GM19351 (cell line): ENCODE measurements around the gene PRTN3.
"Not testable (repeated sequence)": the region's sequence is repeated elsewhere in the genome, so short reads cannot be mapped to it uniquely, and the experiment has no call there.

Experiments used
- ATAC-seq: cut with Tn5 transposase; IDR thresholded peaks from one replicate; pipeline ENCODE4 v1.9.1; 2021; ENCODE audit warnings: mild to moderate bottlenecking, moderate library complexity; ENCODE audit not compliant: unreplicated experiment

PRTN3 gene

GRCh38 chr19:843180-843835 lies 2.5 kb downstream of the PRTN3 start:
- no peak for ATAC-seq

GRCh38 chr19:843836-844545 lies 3.2 kb downstream of the PRTN3 start:
- no peak for ATAC-seq

GRCh38 chr19:844546-844971 lies 3.8 kb downstream of the PRTN3 start:
- no peak for ATAC-seq

- ATAC-seq, result no peak
Observed at GRCh38 chr19:845707-846521, 5.1 kb downstream of the PRTN3 start.

GRCh38 chr19:848386-848921 lies 7.7 kb downstream of the PRTN3 start:
- no peak for ATAC-seq

GRCh38 chr19:849195-849594 lies 8.4 kb downstream of the PRTN3 start:
- ATAC-seq, result not testable (repeated sequence)

GRCh38 chr19:850221-850978 lies 9.6 kb downstream of the PRTN3 start:
- ATAC-seq, result no peak

GRCh38 chr19:850979-851335 lies 10.2 kb downstream of the PRTN3 start:
- no peak for ATAC-seq

- ATAC-seq, result no peak
Observed at GRCh38 chr19:852136-853013, 11.6 kb downstream of the PRTN3 start, which contains the start of gene ELANE. Gene ELANE (plus strand): TSS chr19:852303. CDS start chr19:852329, 26 bp downstream.

- no peak for ATAC-seq
Observed at GRCh38 chr19:853014-853585, 12.3 kb downstream of the PRTN3 start.

- ATAC-seq, result not testable (repeated sequence)
Observed at GRCh38 chr19:853614-854220, 12.9 kb downstream of the PRTN3 start.

- ATAC-seq, result no peak
Observed at GRCh38 chr19:854549-854948, 13.8 kb downstream of the PRTN3 start.

- ATAC-seq, result no peak
Observed at GRCh38 chr19:855142-855541, 14.3 kb downstream of the PRTN3 start.

- no peak for ATAC-seq
Observed at GRCh38 chr19:855566-856120, 14.8 kb downstream of the PRTN3 start.

GRCh38 chr19:858284-858683 lies 17.5 kb downstream of the PRTN3 start:
- no peak for ATAC-seq

GRCh38 chr19:858868-859843 lies 18.4 kb downstream of the PRTN3 start, which contains the start of gene CFD:
Gene CFD (plus strand): TSS chr19:859664. CDS start chr19:859690, 26 bp downstream.
- ATAC-seq, result no peak

- no peak for ATAC-seq
Observed at GRCh38 chr19:861141-861755, 20.4 kb downstream of the PRTN3 start.
